Measurements from ENCODE around the gene FGD6. TPM values are rescaled to one million over a fixed set of nuclear protein-coding genes. Genes with fewer than 3 reads are reported as not detected.

Gene FGD6
- total and polyA plus RNA-seq, 7 donors = 4.2 to 56.6 (median 40.2) TPM

DNA sequence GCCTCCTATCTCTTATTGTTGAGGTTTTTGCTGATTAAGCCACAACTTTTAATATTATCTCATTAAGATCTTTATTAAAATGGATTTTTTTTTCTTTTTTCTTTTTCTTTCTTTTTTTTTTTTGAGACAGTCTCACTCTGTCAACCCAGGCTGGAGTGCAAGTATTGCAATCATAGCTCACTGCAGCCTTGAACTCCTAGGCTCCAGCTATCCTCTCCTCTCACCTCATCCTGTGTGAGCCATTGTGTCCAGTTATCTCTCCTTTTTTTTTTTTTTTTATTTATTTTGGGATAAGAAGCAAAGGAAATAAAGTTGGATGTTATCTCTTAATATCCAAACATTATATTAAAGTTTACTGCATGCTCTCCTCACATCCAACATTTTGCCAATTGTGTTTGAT, 13.0 kb upstream of the FGD6 start:
- no peak for DNase-seq
- Histone ChIP-seq H3K27ac (peak overlapping the region in 1 of 4 donors; percentile 32), H3K4me3 (no peak overlapping the region), H3K9me3 (no peaks in the 10 kb centered on the region), H3K4me1 (peaks cover 0 to 45% (median 35%) of the 10 kb centered on the region in 4 donors), H3K36me3 (peaks cover 0 to 1% (median 0%) of the 10 kb centered on the region in 4 donors), H3K27me3 (no peaks in the 10 kb centered on the region)
- intact Hi-C loops (cut with DNase I) = no loop called here
- TF ChIP-seq, protein P1, sequence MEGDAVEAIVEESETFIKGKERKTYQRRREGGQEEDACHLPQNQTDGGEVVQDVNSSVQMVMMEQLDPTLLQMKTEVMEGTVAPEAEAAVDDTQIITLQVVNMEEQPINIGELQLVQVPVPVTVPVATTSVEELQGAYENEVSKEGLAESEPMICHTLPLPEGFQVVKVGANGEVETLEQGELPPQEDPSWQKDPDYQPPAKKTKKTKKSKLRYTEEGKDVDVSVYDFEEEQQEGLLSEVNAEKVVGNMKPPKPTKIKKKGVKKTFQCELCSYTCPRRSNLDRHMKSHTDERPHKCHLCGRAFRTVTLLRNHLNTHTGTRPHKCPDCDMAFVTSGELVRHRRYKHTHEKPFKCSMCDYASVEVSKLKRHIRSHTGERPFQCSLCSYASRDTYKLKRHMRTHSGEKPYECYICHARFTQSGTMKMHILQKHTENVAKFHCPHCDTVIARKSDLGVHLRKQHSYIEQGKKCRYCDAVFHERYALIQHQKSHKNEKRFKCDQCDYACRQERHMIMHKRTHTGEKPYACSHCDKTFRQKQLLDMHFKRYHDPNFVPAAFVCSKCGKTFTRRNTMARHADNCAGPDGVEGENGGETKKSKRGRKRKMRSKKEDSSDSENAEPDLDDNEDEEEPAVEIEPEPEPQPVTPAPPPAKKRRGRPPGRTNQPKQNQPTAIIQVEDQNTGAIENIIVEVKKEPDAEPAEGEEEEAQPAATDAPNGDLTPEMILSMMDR (IDR thresholded peaks at IDR 0.05) = no peak
- TF ChIP-seq EP300 (IDR thresholded peaks at IDR 0.05) (no peak), POLR2A (IDR thresholded peaks at IDR 0.05) (no peak), POLR2AphosphoS5 (IDR thresholded peaks at IDR 0.05) (no peak)

DNA sequence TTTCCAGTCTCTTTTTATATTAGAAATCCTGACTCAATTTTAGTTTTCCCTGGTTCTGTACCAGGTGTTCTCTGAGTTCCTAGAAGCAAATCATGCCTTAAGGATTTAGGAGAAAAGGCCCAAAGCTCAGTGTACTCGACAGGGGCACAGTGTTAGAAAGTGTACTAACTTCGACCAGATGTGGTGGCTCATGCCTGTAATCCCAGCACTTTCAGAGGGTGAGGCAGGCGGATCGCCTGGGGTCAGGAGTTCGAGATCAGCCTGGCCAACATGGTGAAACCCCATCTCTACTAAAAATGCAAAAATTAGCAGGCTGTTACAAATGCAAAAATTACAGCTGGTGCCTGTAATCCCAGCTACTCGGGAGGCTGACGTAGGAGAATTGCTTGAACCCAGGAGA, 12.4 kb upstream of the FGD6 start:
- Histone ChIP-seq H3K4me1 (peaks cover 0 to 45% (median 40%) of the 10 kb centered on the region in 4 donors), H3K4me3 (no peak overlapping the region), H3K27me3 (no peaks in the 10 kb centered on the region), H3K36me3 (peaks cover 0 to 8% (median 2%) of the 10 kb centered on the region in 4 donors), H3K9me3 (no peaks in the 10 kb centered on the region), H3K27ac (peak overlapping the region in 2 of 4 donors; percentile 32 to 38)
- no peak for DNase-seq
- intact Hi-C loops (cut with DNase I) = no loop called here
- TF ChIP-seq POLR2AphosphoS5 (IDR thresholded peaks at IDR 0.05) = no peak
- 88 to 94% methylated on average over 7 of the region's 7 CpGs for WGBS, 2 donors

DNA sequence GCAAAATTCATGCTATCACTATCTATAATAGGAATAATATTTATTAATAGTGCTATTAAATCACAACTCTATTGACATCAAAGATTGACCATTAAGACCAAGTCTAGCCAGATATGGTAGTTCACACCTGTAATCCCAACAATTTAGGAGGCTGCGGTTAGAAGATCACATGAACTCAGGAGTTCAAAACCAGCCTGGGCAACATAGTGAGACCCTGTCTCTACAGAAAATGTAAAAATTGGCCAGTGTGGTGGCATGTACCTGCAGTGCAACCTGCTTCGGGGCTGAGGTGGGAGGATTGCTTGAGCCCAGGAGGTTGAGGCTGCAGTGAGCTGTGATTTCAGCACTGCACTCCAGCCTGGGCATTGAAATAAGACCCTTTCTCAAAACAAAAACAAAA, 11.3 kb upstream of the FGD6 start:
- Histone ChIP-seq H3K4me3 (no peak overlapping the region), H3K36me3 (peaks cover 0 to 11% (median 2%) of the 10 kb centered on the region in 4 donors), H3K9me3 (no peaks in the 10 kb centered on the region), H3K27ac (peak overlapping the region in 2 of 4 donors; percentile 32 to 38), H3K27me3 (no peaks in the 10 kb centered on the region), H3K4me1 (peaks cover 0 to 54% (median 46%) of the 10 kb centered on the region in 4 donors)
- TF ChIP-seq POLR2A (IDR thresholded peaks at IDR 0.05) (no peak), POLR2AphosphoS5 (IDR thresholded peaks at IDR 0.05) (no peak), EP300 (IDR thresholded peaks at IDR 0.05) (no peak)
- TF ChIP-seq, protein P1 (IDR thresholded peaks at IDR 0.05) = no peak
- 94 to 95% methylated on average over 2 of the region's 2 CpGs for whole genome bisulfite sequencing, 2 donors
- DNase-seq = no peak
- intact Hi-C loops (cut with DNase I) = no loop called here

- Histone ChIP-seq H3K9me3 (no peaks in the 10 kb centered on the region), H3K27me3 (no peaks in the 10 kb centered on the region), H3K4me1 (peaks cover 0 to 56% (median 48%) of the 10 kb centered on the region in 4 donors), H3K27ac (peak overlapping the region in 1 of 4 donors; percentile 30), H3K36me3 (peaks cover 0 to 11% (median 2%) of the 10 kb centered on the region in 4 donors), H3K4me3 (no peak overlapping the region)
- intact Hi-C loops (cut with DNase I) = no loop called here
- TF ChIP-seq POLR2A (IDR thresholded peaks at IDR 0.05) = no peak
- TF ChIP-seq EP300 (IDR thresholded peaks at IDR 0.05) = no peak
- no peak for TF ChIP-seq POLR2AphosphoS5 (IDR thresholded peaks at IDR 0.05)
- TF ChIP-seq, protein P1 (IDR thresholded peaks at IDR 0.05) = no peak
- no peak for DNase-seq
- WGBS, 2 donors = 59 to 79% methylated on average over 3 of the region's 3 CpGs
Measured at GRCh38 chr12:95227818-95228356, 10.6 kb upstream of the FGD6 start.

- WGBS, 2 donors = 89 to 91% methylated on average over 1 of the region's 1 CpG
- no peaks in the 10 kb centered on the region for H3K27me3 ChIP-seq
- H3K27ac ChIP-seq = no peak overlapping the region
- H3K4me3 ChIP-seq = no peak overlapping the region
- H3K4me1 ChIP-seq = peaks cover 0 to 61% (median 52%) of the 10 kb centered on the region in 4 donors
- intact Hi-C loops (cut with DNase I) = no loop called here
- H3K36me3 ChIP-seq = peaks cover 0 to 11% (median 2%) of the 10 kb centered on the region in 4 donors
- H3K9me3 ChIP-seq = no peaks in the 10 kb centered on the region
- no peak for DNase-seq
- TF ChIP-seq, protein P1 (IDR thresholded peaks at IDR 0.05) = no peak
- TF ChIP-seq POLR2A (IDR thresholded peaks at IDR 0.05) (no peak), EP300 (IDR thresholded peaks at IDR 0.05) (no peak)
Measured at GRCh38 chr12:95225645-95226212, 8.5 kb upstream of the FGD6 start.

All from sigmoid colon (tissue), 7 donors.